Hepatocyte (in vitro differentiated cells): ENCODE results near the gene YWHAQ. TPM values are rescaled to one million over a fixed set of nuclear protein-coding genes. Genes with fewer than 3 reads are reported as not detected.

ENCODE experiments used
- DNase-seq: peaks from one replicate; pipeline ENCODE4 v3.0.0-alpha.2; 2016; ENCODE audit warnings: low spot score
- H2AFZ ChIP-seq: fragments of 200-600 bp; sonication (generic); 2 replicates; pipeline ENCODE4 v1.6.0; 2016; ENCODE audit warnings: antibody characterized with exemption, mild to moderate bottlenecking
- H3K27ac ChIP-seq: fragments of 200-600 bp; sonication (generic); 2 replicates; pipeline ENCODE4 v1.5.1; 2016; ENCODE audit warnings: mild to moderate bottlenecking
- H3K27me3 ChIP-seq: fragments of 200-600 bp; sonication (generic); 2 replicates; pipeline ENCODE4 v1.6.1; 2016
- H3K36me3 ChIP-seq: fragments of 200-600 bp; sonication (generic); replicated peaks from 2 replicates; pipeline ENCODE4 v1.5.1; 2016; ENCODE audit warnings: low read depth; ENCODE audit not compliant: insufficient read depth
- H3K4me1 ChIP-seq: fragments of 200-600 bp; sonication (generic); 2 replicates; pipeline ENCODE4 v1.5.1; 2016; ENCODE audit warnings: mild to moderate bottlenecking, moderate library complexity; ENCODE audit not compliant: insufficient read depth
- H3K4me2 ChIP-seq: fragments of 200-600 bp; sonication (generic); 2 replicates; pipeline ENCODE4 v1.6.0; 2016
- H3K4me3 ChIP-seq: fragments of 200-600 bp; sonication (generic); 2 replicates; pipeline ENCODE4 v1.5.1; 2016; ENCODE audit warnings: mild to moderate bottlenecking
- H3K79me2 ChIP-seq: fragments of 200-600 bp; sonication (generic); 2 replicates; pipeline ENCODE4 v1.6.0; 2017; ENCODE audit warnings: mild to moderate bottlenecking
- H3K9me2 ChIP-seq: fragments of 200-600 bp; sonication (generic); replicated peaks from 2 replicates; pipeline ENCODE4 v1.6.0; 2017; ENCODE audit warnings: mild to moderate bottlenecking; ENCODE audit not compliant: insufficient read depth
- H3K9me3 ChIP-seq: fragments of 200-600 bp; sonication (generic); 2 replicates; pipeline ENCODE4 v1.5.1; 2016; ENCODE audit warnings: low read depth, mild to moderate bottlenecking
- H4K20me1 ChIP-seq: fragments of 200-600 bp; sonication (generic); 2 replicates; pipeline ENCODE4 v1.6.0; 2016; ENCODE audit warnings: mild to moderate bottlenecking; ENCODE audit not compliant: insufficient read depth, poor library complexity, severe bottlenecking
- EZH2 ChIP-seq: fragments of 200-600 bp; sonication (generic); IDR thresholded peaks from 2 replicates; pipeline ENCODE4 v1.6.1; 2016; ENCODE audit warnings: antibody characterized with exemption, mild to moderate bottlenecking, borderline replicate concordance
- EZH2phosphoT487 ChIP-seq: fragments of 200-600 bp; sonication (generic); IDR thresholded peaks from one replicate; pipeline ENCODE4 v1.6.1; 2018; ENCODE audit warnings: antibody characterized with exemption, mild to moderate bottlenecking, low read depth, moderate library complexity; ENCODE audit not compliant: unreplicated experiment, severe bottlenecking
- WGBS: methylation state at CpG from one replicate; pipeline ENCODE4 v1.1.6; 2016; ENCODE audit warnings: low lambda C conversion rate; ENCODE audit errors: missing lambda C conversion rate; 5-methylcytosine and 5-hydroxymethylcytosine counted together
- polyA plus RNA-seq: library from polyadenylated mRNA; unstranded; fragments of >200 nt; fragmentation: Nextera tagmentation; extraction: Ambion mirVana; gene quantifications from 2 replicates; pipeline ENCODE4 v1.2.1, GENCODE V29; 2016
- total RNA-seq: library from RNA; depleted of rRNA; stranded (reverse); fragments of >200 nt; gene quantifications from 2 replicates; pipeline ENCODE4 v1.2.3, GENCODE V29; 2014
- TF ChIP-seq, protein P1 (sequence below): fragments of 200-600 bp; sonication (generic); IDR thresholded peaks from 2 replicates; pipeline ENCODE4 v1.5.1; 2016; ENCODE audit warnings: antibody characterized with exemption, mild to moderate bottlenecking; ENCODE audit not compliant: poor library complexity

Gene YWHAQ
- total and polyA plus RNA-seq, 2 experiments from 2014 or later, result 327 to 361 TPM

DNA sequence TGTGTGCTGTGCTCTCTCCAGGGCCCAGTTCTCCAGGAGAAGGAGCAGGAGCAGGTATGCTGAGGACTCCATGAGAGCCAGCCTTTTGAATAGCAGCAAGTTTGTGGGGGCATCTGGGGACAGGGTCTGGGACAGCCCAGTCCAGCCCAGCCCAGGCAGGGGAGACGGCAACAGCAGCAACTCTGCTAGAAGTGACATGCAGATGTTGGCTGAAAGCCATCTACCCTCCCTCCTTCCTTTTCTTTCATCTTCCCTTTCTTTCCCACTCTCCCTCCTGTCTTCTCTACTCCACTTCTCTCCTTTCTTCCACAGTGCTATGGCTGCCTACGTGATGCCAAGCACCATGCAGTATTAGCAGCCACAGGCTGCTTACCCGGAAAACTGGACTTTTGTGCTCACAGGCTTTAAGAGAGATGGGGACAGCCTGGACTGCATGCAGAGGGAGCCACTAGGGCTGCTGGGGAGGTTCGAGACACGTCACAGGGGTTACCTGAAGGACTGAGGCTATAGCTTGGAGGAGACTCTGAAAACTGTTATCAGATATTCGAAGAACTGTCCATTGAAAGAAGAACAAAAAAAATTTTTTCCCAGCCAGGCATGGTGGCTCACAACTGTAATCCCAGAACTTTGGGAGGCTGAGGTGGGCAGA lies 23.8 kb upstream of the YWHAQ start:
- TF ChIP-seq EZH2phosphoT487, result no peak
- TF ChIP-seq, protein P1, sequence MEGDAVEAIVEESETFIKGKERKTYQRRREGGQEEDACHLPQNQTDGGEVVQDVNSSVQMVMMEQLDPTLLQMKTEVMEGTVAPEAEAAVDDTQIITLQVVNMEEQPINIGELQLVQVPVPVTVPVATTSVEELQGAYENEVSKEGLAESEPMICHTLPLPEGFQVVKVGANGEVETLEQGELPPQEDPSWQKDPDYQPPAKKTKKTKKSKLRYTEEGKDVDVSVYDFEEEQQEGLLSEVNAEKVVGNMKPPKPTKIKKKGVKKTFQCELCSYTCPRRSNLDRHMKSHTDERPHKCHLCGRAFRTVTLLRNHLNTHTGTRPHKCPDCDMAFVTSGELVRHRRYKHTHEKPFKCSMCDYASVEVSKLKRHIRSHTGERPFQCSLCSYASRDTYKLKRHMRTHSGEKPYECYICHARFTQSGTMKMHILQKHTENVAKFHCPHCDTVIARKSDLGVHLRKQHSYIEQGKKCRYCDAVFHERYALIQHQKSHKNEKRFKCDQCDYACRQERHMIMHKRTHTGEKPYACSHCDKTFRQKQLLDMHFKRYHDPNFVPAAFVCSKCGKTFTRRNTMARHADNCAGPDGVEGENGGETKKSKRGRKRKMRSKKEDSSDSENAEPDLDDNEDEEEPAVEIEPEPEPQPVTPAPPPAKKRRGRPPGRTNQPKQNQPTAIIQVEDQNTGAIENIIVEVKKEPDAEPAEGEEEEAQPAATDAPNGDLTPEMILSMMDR, result no peak
- no peak for TF ChIP-seq EZH2
- H3K4me2 ChIP-seq, result no peak overlapping the region

DNA sequence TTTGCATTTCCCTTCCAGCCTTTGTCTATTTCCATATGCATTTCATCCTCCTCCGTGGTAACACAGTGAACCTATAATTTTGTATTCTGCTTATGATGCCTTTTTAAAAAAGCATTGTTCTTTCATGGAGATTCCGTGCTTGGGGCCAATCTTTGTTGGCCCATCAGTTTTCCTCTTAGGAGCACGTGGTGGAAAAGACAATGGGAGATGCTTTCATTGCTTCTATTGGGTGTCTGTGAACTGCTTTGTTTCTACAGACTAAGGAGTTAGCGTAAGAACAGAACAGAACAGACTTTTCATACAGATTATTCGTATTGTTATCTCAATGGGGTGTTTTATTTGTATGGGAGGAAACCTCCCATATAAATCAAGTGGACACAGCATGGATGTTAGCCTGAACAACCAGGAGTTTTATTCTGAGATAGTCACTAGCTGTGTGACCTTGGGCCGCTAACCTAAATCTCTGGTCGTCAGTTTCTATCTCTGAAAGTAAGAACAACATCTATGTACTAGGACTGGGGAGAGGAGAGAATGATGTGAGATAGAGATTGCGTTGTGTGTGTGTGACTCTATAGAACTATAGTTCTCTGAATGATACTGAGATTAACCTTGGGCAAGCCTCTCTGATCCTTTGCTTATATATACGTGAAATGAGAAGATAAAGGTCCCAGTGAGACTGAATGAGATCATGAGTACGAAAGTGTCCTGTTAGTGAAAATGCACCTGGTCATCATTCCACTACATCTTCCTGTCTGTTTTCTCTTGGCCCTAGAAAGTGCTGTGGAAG lies 22.9 kb upstream of the YWHAQ start:
- no peak for DNase-seq
- H3K4me1 ChIP-seq, result no peaks in the 10 kb centered on the region
- TF ChIP-seq EZH2 (no peak), EZH2phosphoT487 (no peak)
- TF ChIP-seq, protein P1, result no peak
- no peaks in the 10 kb centered on the region for H3K9me3 ChIP-seq
- H3K9me2 ChIP-seq, result no peaks in the 10 kb centered on the region
- no peaks in the 10 kb centered on the region for H3K27me3 ChIP-seq
- no peak overlapping the region for H3K4me3 ChIP-seq
- WGBS, result 88% methylated on average over 10 of the region's 10 CpGs
- H3K4me2 ChIP-seq, result no peak overlapping the region
- H3K27ac ChIP-seq, result no peak overlapping the region
- H3K36me3 ChIP-seq, result no peaks in the 10 kb centered on the region
- H4K20me1 ChIP-seq, result no peaks in the 10 kb centered on the region
- H3K79me2 ChIP-seq, result no peaks in the 10 kb centered on the region
- H2AFZ ChIP-seq, result no peak overlapping the region

More for the DNA sequence above, 23.8 kb upstream of the YWHAQ start:
- 83% methylated on average over 6 of the region's 6 CpGs for WGBS
- H3K36me3 ChIP-seq, result no peaks in the 10 kb centered on the region
- no peak overlapping the region for H3K27ac ChIP-seq
- DNase-seq, result no peak
- no peaks in the 10 kb centered on the region for H3K27me3 ChIP-seq
- no peak overlapping the region for H2AFZ ChIP-seq
- no peaks in the 10 kb centered on the region for H3K9me3 ChIP-seq
- H3K9me2 ChIP-seq, result no peaks in the 10 kb centered on the region
- no peaks in the 10 kb centered on the region for H3K79me2 ChIP-seq
- H3K4me3 ChIP-seq, result no peak overlapping the region
- no peaks in the 10 kb centered on the region for H4K20me1 ChIP-seq
- H3K4me1 ChIP-seq, result no peaks in the 10 kb centered on the region

DNA sequence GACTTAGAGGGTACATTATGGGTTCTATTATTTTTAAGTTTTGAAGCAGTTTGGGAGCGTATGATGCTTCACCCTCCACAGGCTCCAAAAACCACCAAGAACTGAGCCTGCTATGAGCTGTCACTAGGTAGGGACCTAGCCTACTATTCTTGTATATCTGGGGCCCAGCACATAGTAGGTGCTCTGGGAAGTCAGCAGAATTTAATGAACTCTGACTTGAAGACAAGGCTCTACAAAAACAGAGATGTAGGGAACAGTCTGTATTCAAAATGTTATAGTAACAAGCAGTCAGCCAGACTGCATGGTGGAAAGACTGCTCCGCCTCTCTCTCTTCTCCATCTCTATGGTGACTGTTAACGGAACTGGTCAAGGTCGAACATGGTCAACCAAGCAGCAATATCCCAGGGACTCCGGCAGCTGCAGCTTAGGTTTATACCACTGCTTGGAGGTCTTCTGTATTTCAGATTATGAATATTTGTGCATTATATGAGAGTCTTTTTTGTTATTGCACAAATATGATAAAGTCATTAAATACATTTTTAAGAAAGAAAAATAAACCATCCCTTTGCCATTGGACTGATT lies 22.2 kb upstream of the YWHAQ start:
- Histone ChIP-seq H3K36me3 (no peaks in the 10 kb centered on the region), H3K27ac (no peak overlapping the region), H3K79me2 (no peaks in the 10 kb centered on the region), H3K27me3 (no peaks in the 10 kb centered on the region), H4K20me1 (no peaks in the 10 kb centered on the region), H2AFZ (no peak overlapping the region), H3K9me3 (no peaks in the 10 kb centered on the region), H3K9me2 (no peaks in the 10 kb centered on the region), H3K4me3 (no peak overlapping the region), H3K4me2 (no peak overlapping the region), H3K4me1 (no peaks in the 10 kb centered on the region)
- no peak for DNase-seq
- TF ChIP-seq EZH2phosphoT487 (no peak), EZH2 (no peak)
- TF ChIP-seq, protein P1, result no peak
- whole genome bisulfite sequencing, result 82% methylated on average over 5 of the region's 5 CpGs
